COR-L47 (cell line): Measurements from ENCODE around the gene NKX1-1.

Source experiments
- DNase-seq: peaks from one replicate; lab custom pipeline; 2025; lab: John Stamatoyannopoulos, UW

Gene NKX1-1

DNA sequence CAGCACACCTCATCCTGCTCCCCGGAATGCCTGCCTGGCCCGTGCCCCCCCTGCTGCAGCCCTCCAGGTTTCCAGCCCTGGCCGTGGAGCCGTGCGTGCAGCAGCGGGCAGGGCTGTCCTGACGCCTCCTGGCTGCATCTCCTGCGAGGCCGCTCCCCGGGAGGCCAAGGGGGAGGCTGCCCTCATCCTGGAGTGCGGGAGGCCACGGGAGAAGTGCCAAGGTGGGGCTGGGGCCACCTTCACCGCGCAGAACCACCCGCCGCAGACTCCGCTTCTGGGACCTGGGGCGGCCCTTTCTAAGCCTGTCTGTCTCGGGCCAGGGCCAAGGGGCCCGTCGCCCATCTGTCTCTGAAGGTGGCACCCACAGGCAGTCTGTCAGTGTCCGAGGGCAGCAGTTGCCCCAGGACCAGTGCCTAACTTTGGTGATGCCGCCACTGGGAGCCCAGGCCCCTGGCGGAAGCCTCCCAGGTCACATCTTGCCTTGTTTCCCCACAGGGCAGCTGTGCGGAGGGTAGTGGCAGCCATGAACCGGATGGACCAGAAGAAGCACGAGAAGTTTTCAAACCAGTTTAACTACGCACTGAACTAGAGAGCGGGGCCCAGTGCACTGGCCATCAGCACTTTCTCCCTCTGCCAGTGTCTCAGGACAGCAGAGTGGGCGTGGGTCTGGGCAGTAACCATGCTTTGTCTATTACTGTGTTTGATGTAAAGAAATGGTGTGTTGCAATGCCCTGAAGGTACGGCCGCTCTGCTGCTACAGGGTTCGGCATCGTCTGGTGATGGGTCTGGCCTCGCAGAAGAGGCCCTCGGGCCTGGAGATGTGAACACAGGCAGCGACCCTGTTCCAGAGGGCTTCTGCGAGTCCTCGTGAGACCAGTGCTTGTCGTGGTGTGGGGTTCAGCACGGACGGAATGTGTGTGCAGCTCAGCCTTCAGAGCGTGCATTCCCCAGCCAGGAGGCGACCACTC lies 20.6 kb downstream of the NKX1-1 start:
- no peak for DNase-seq

DNA sequence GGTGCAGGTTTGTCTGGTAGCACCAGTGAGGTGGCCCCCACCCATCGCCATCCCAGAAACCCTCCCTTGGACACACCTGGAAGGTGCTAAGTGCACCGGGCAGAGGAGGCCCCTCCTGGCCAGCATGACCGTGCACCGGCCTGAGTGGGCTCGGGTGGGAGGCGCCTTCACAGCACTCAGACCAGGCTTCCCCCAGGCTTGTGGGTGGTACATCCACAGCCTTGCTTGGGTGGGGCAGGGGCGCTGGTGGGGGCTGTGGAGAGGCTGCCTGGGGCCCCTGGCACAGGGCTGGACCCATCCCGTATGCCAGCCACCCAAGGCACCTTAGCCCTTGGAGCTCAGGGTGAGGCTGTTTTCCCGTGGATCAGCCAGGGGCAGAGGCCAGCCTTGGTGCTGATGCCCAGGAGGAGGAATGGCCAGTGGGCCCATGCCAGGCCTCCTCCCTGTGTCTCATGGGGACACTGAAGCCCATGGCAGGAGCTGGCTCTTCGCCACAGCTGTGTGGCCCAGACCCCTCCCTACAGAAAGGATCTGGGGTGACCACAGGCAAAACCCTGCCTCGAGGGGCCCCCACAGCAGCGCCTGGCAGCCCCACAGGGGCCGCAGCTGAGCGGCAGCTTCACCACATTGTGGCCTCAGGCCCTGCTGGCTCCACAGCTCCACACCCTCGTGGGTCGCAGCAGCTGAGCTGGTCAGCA lies 21.4 kb downstream of the NKX1-1 start:
- DNase-seq, result no peak

GRCh38 chr4:1383728-1384591 lies 22.3 kb downstream of the NKX1-1 start:
- no peak for DNase-seq

- no peak for DNase-seq
Measured at GRCh38 chr4:1382776-1383727, 23.2 kb downstream of the NKX1-1 start.

GRCh38 chr4:1381944-1382541 lies 24.2 kb downstream of the NKX1-1 start:
- DNase-seq, result no peak

- DNase-seq, result no peak
Measured at GRCh38 chr4:1381181-1381621, 25.0 kb downstream of the NKX1-1 start.

- DNase-seq, result no peak
Measured at GRCh38 chr4:1380368-1381151, 25.7 kb downstream of the NKX1-1 start.

GRCh38 chr4:1379801-1380331 lies 26.4 kb downstream of the NKX1-1 start:
- no peak for DNase-seq

- no peak for DNase-seq
Measured at GRCh38 chr4:1379351-1379781, 26.9 kb downstream of the NKX1-1 start.

GRCh38 chr4:1378559-1379231 lies 27.5 kb downstream of the NKX1-1 start:
- no peak for DNase-seq

GRCh38 chr4:1377606-1378261 lies 28.5 kb downstream of the NKX1-1 start:
- DNase-seq, result no peak

DNA sequence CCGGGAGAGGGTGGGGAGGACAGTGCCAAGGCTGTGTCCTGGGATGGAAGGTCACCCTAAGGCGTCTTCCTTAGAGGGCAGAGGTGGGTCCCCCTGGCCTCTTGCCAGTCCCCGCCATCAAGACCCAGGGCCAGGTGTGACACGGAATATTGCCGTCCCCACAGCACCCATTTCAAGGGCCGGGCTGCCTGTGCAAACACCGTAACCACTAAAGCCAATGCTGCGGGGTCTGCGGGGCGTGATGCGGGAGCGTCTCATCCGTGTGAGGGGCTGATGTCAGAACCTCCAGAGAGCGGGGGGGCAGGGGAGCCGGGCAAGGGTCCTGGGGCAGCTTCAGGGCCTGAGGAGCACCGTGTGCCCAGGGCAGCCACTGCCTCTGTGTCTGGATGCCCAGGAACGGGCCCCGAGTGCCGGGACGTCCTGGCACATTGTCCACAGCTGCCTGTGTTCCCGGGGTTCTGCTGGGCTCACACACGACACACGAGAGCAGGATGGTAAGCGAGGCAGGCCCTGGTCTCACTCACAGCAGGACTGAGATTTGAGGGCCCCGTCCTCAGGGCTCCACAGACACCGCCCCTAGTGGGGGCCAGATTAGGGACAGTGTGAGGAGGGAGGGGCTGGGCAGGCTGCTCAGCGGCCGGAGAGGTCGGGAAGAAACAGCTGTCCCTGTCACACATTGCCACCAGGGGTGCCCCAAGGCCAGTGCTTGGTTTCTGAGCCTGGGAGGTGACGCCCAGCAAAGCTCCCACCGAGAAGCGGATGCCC lies 29.2 kb downstream of the NKX1-1 start:
- DNase-seq, result no peak

GRCh38 chr4:1376391-1376840 lies 29.8 kb downstream of the NKX1-1 start:
- no peak for DNase-seq

- no peak for DNase-seq
Measured at GRCh38 chr4:1375761-1376322, 30.4 kb downstream of the NKX1-1 start.

GRCh38 chr4:1375051-1375721 lies 31.1 kb downstream of the NKX1-1 start:
- no peak for DNase-seq

- DNase-seq, result no peak
Measured at GRCh38 chr4:1374706-1375045, 31.6 kb downstream of the NKX1-1 start.
